ENCODE results near the gene PRPH.

PRPH gene

GRCh38 chr12:49347311-49348193, 52.6 kb downstream of the PRPH start:
- no peak for FAIRE-seq

Measured in G401.6 (cell line).